Subcutaneous adipose tissue (tissue), 4 donors: ENCODE measurements around the gene UBA1. TPM values are rescaled to one million over a fixed set of nuclear protein-coding genes. Genes with fewer than 3 reads are reported as not detected.

ENCODE experiments used
- CTCF ChIP-seq: fragments of 450-650 bp; IDR thresholded peaks from one replicate; pipeline ENCODE4 v1.5.1; 2016; ENCODE audit warnings: low read depth, mild to moderate bottlenecking, control low read depth, antibody characterized with exemption, moderate library complexity
- total RNA-seq, 4 donors: library from RNA; depleted of rRNA; stranded (reverse); fragments of >200 nt; gene quantifications; one replicate each; pipeline ENCODE4 v1.1.0, GENCODE V29; 2016

Gene UBA1
- total RNA-seq, 4 donors from 2014 or later, result 106 to 137 (median 119) TPM

GRCh38 chrX:47242321-47242720 lies 48.7 kb downstream of the UBA1 start:
- TF ChIP-seq CTCF, result no peak

- TF ChIP-seq CTCF, result no peak
Observed at GRCh38 chrX:47243351-47243750, 49.7 kb downstream of the UBA1 start.

DNA sequence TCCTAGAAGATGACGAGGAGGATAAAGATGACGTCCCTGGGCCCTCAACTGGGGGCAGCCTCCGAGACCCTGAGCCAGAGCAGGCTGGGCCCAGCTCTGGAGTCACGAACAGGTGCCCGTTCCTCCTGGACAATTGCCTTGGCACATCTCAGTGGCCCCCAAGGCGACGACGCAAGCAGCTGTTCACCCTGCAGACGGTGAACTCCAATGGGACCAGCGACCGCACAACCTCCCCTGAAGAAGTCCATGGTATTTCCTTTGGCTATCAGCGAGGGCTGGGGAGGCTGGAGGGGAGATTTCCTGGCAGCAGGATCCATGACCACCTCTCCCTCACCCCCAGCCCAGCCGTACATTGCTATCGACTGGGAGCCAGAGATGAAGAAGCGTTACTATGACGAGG lies 51.0 kb downstream of the UBA1 start:
- TF ChIP-seq CTCF, result no peak

GRCh38 chrX:47245156-47245555 lies 51.5 kb downstream of the UBA1 start:
- no peak for TF ChIP-seq CTCF

- TF ChIP-seq CTCF, result no peak
Observed at GRCh38 chrX:47247206-47247998, 53.8 kb downstream of the UBA1 start.

GRCh38 chrX:47247999-47248320 lies 54.3 kb downstream of the UBA1 start:
- no peak for TF ChIP-seq CTCF

DNA sequence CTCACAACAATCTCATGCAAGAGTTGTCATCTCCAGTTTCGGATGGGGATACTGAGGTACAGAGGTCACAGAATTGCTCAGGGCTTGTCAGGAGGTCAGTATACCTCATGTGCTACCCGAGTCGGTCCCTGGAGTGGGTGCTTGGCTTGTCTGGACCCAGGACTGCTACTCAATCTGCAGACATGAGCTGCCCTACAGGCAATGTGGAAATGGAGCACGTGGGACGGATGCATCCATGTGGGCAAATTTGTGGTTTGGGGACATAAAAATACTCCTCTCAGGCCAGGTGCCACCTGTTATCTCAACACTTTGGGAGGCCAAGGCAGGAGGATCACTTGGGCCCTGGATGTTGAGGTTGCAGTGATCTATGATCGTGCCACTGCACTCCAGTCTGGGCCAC lies 54.9 kb downstream of the UBA1 start:
- TF ChIP-seq CTCF, result no peak
